ENCODE results near the gene EHD4.

EHD4 gene

GRCh38 chr15:41996921-41997592 is 24.7 kb upstream of the EHD4 start:
- WGBS (ENCODE audit: extremely low coverage, insufficient coverage, low lambda C conversion rate), result no CpG with 5 or more reads among the region's 13 CpGs
- no peaks in the 10 kb centered on the region for H3K36me3 ChIP-seq (ENCODE audit: control insufficient read depth, insufficient read depth, low read length)
- H3K4ac ChIP-seq (ENCODE audit: low read depth, low read length), result no peak overlapping the region
- H2BK15ac ChIP-seq (replicated peaks; ENCODE audit: low read depth), result no peak overlapping the region
- H4K5ac ChIP-seq (ENCODE audit: low read length), result no peak overlapping the region
- no peak overlapping the region for H3K9ac ChIP-seq (ENCODE audit: low read length)
- no peaks in the 10 kb centered on the region for H3K79me1 ChIP-seq (ENCODE audit: low read length)
- H2AK5ac ChIP-seq (ENCODE audit: low read length), result no peak overlapping the region
- H3K4me3 ChIP-seq (ENCODE audit: low read length), result no peak overlapping the region
- no peak overlapping the region for H3K23ac ChIP-seq (ENCODE audit: low read length)
- H3K4me1 ChIP-seq (ENCODE audit: control insufficient read depth, low read depth, low read length), result no peaks in the 10 kb centered on the region
- no peaks in the 10 kb centered on the region for H3K79me2 ChIP-seq (ENCODE audit: control insufficient read depth, insufficient read depth, low read length)
- no peak for DNase-seq
- no peak overlapping the region for H2BK5ac ChIP-seq (ENCODE audit: low read length)
- H3K56ac ChIP-seq (ENCODE audit: low read length), result no peak overlapping the region
- H3K27ac ChIP-seq (ENCODE audit: low read depth, low read length), result no peak overlapping the region
- H3K18ac ChIP-seq (ENCODE audit: low read length), result no peak overlapping the region
- H2BK120ac ChIP-seq (ENCODE audit: low read depth, low read length), result no peak overlapping the region
- no peaks in the 10 kb centered on the region for H3K27me3 ChIP-seq (ENCODE audit: insufficient read depth, low read length, poor library complexity)
- H4K8ac ChIP-seq (ENCODE audit: low read depth, low read length), result no peak overlapping the region
- no peak overlapping the region for H3K4me2 ChIP-seq (ENCODE audit: low read length)

- H2BK15ac ChIP-seq (replicated peaks; ENCODE audit: low read depth), result no peak overlapping the region
- no peak overlapping the region for H3K9ac ChIP-seq (ENCODE audit: low read length)
- no peak overlapping the region for H3K4ac ChIP-seq (ENCODE audit: low read depth, low read length)
- H3K4me3 ChIP-seq (ENCODE audit: low read length), result no peak overlapping the region
- H3K23ac ChIP-seq (ENCODE audit: low read length), result no peak overlapping the region
- no peak overlapping the region for H2BK5ac ChIP-seq (ENCODE audit: low read length)
- H3K56ac ChIP-seq (ENCODE audit: low read length), result no peak overlapping the region
- no peak overlapping the region for H4K8ac ChIP-seq (ENCODE audit: low read depth, low read length)
- no peaks in the 10 kb centered on the region for H3K79me2 ChIP-seq (ENCODE audit: control insufficient read depth, insufficient read depth, low read length)
- no peak for DNase-seq
- no peak overlapping the region for H3K18ac ChIP-seq (ENCODE audit: low read length)
- no peak overlapping the region for H3K4me2 ChIP-seq (ENCODE audit: low read length)
- no peaks in the 10 kb centered on the region for H3K36me3 ChIP-seq (ENCODE audit: control insufficient read depth, insufficient read depth, low read length)
- H3K27ac ChIP-seq (ENCODE audit: low read depth, low read length), result no peak overlapping the region
- WGBS (ENCODE audit: extremely low coverage, insufficient coverage, low lambda C conversion rate), result no CpG with 5 or more reads among the region's 10 CpGs
- no peak overlapping the region for H4K5ac ChIP-seq (ENCODE audit: low read length)
- no peaks in the 10 kb centered on the region for H3K4me1 ChIP-seq (ENCODE audit: control insufficient read depth, low read depth, low read length)
- H3K79me1 ChIP-seq (ENCODE audit: low read length), result no peaks in the 10 kb centered on the region
- no peaks in the 10 kb centered on the region for H3K27me3 ChIP-seq (ENCODE audit: insufficient read depth, low read length, poor library complexity)
- no peak overlapping the region for H2BK120ac ChIP-seq (ENCODE audit: low read depth, low read length)
- no peak overlapping the region for H2AK5ac ChIP-seq (ENCODE audit: low read length)
Observed at GRCh38 chr15:41996376-41996775, 24.0 kb upstream of the EHD4 start.

- Histone ChIP-seq H2BK5ac (ENCODE audit: low read length) (no peak overlapping the region), H3K79me2 (ENCODE audit: control insufficient read depth, insufficient read depth, low read length) (no peaks in the 10 kb centered on the region), H3K27me3 (ENCODE audit: insufficient read depth, low read length, poor library complexity) (no peaks in the 10 kb centered on the region), H2AK5ac (ENCODE audit: low read length) (no peak overlapping the region), H3K4me3 (ENCODE audit: low read length) (no peak overlapping the region), H3K9ac (ENCODE audit: low read length) (no peak overlapping the region), H4K5ac (ENCODE audit: low read length) (no peak overlapping the region), H3K56ac (ENCODE audit: low read length) (no peak overlapping the region), H3K23ac (ENCODE audit: low read length) (no peak overlapping the region), H3K79me1 (ENCODE audit: low read length) (no peaks in the 10 kb centered on the region), H3K4me2 (ENCODE audit: low read length) (no peak overlapping the region), H3K4me1 (ENCODE audit: control insufficient read depth, low read depth, low read length) (no peaks in the 10 kb centered on the region), H3K18ac (ENCODE audit: low read length) (no peak overlapping the region), H3K36me3 (ENCODE audit: control insufficient read depth, insufficient read depth, low read length) (no peaks in the 10 kb centered on the region), H3K4ac (ENCODE audit: low read depth, low read length) (no peak overlapping the region), H3K27ac (ENCODE audit: low read depth, low read length) (no peak overlapping the region), H2BK120ac (ENCODE audit: low read depth, low read length) (no peak overlapping the region), H4K8ac (ENCODE audit: low read depth, low read length) (no peak overlapping the region), H2BK15ac (replicated peaks; ENCODE audit: low read depth) (no peak overlapping the region)
- DNase-seq, result no peak
- no CpG with 5 or more reads among the region's 7 CpGs for WGBS (ENCODE audit: extremely low coverage, insufficient coverage, low lambda C conversion rate)
Observed at GRCh38 chr15:41995476-41995855, 23.1 kb upstream of the EHD4 start.

GRCh38 chr15:41994772-41995475 is 22.6 kb upstream of the EHD4 start:
- H2BK120ac ChIP-seq (ENCODE audit: low read depth, low read length), result no peak overlapping the region
- H2AK5ac ChIP-seq (ENCODE audit: low read length), result no peak overlapping the region
- no peak overlapping the region for H3K4me3 ChIP-seq (ENCODE audit: low read length)
- no peak overlapping the region for H3K56ac ChIP-seq (ENCODE audit: low read length)
- H3K23ac ChIP-seq (ENCODE audit: low read length), result no peak overlapping the region
- H3K4me1 ChIP-seq (ENCODE audit: control insufficient read depth, low read depth, low read length), result no peaks in the 10 kb centered on the region
- H3K9ac ChIP-seq (ENCODE audit: low read length), result no peak overlapping the region
- no peaks in the 10 kb centered on the region for H3K36me3 ChIP-seq (ENCODE audit: control insufficient read depth, insufficient read depth, low read length)
- no peak overlapping the region for H4K5ac ChIP-seq (ENCODE audit: low read length)
- no peak overlapping the region for H3K4ac ChIP-seq (ENCODE audit: low read depth, low read length)
- peak; percentile 69 for DNase-seq
- H3K27me3 ChIP-seq (ENCODE audit: insufficient read depth, low read length, poor library complexity), result no peaks in the 10 kb centered on the region
- H2BK5ac ChIP-seq (ENCODE audit: low read length), result no peak overlapping the region
- H3K79me2 ChIP-seq (ENCODE audit: control insufficient read depth, insufficient read depth, low read length), result no peaks in the 10 kb centered on the region
- H3K18ac ChIP-seq (ENCODE audit: low read length), result no peak overlapping the region
- no peak overlapping the region for H4K8ac ChIP-seq (ENCODE audit: low read depth, low read length)
- H3K4me2 ChIP-seq (ENCODE audit: low read length), result no peak overlapping the region
- no peak overlapping the region for H2BK15ac ChIP-seq (replicated peaks; ENCODE audit: low read depth)
- no peak overlapping the region for H3K27ac ChIP-seq (ENCODE audit: low read depth, low read length)
- no CpG with 5 or more reads among the region's 10 CpGs for WGBS (ENCODE audit: extremely low coverage, insufficient coverage, low lambda C conversion rate)
- no peaks in the 10 kb centered on the region for H3K79me1 ChIP-seq (ENCODE audit: low read length)

GRCh38 chr15:41994171-41994650 is 21.9 kb upstream of the EHD4 start:
- Histone ChIP-seq H3K4ac (ENCODE audit: low read depth, low read length) (no peak overlapping the region), H3K9ac (ENCODE audit: low read length) (no peak overlapping the region), H3K56ac (ENCODE audit: low read length) (no peak overlapping the region), H4K5ac (ENCODE audit: low read length) (no peak overlapping the region), H3K4me1 (ENCODE audit: control insufficient read depth, low read depth, low read length) (peaks cover 2% of the 10 kb centered on the region), H3K79me2 (ENCODE audit: control insufficient read depth, insufficient read depth, low read length) (no peaks in the 10 kb centered on the region), H3K4me2 (ENCODE audit: low read length) (no peak overlapping the region), H2AK5ac (ENCODE audit: low read length) (no peak overlapping the region), H3K79me1 (ENCODE audit: low read length) (no peaks in the 10 kb centered on the region), H3K18ac (ENCODE audit: low read length) (no peak overlapping the region), H3K27me3 (ENCODE audit: insufficient read depth, low read length, poor library complexity) (no peaks in the 10 kb centered on the region), H3K36me3 (ENCODE audit: control insufficient read depth, insufficient read depth, low read length) (no peaks in the 10 kb centered on the region), H2BK15ac (replicated peaks; ENCODE audit: low read depth) (no peak overlapping the region), H3K23ac (ENCODE audit: low read length) (no peak overlapping the region), H2BK120ac (ENCODE audit: low read depth, low read length) (no peak overlapping the region), H3K27ac (ENCODE audit: low read depth, low read length) (no peak overlapping the region), H3K4me3 (ENCODE audit: low read length) (no peak overlapping the region), H4K8ac (ENCODE audit: low read depth, low read length) (no peak overlapping the region), H2BK5ac (ENCODE audit: low read length) (no peak overlapping the region)
- DNase-seq, result no peak
- no CpG with 5 or more reads among the region's 5 CpGs for WGBS (ENCODE audit: extremely low coverage, insufficient coverage, low lambda C conversion rate)

Measured in mesendoderm (in vitro differentiated cells).